LNCaP clone FGC (cell line): Measurements from ENCODE around the gene OR6C65.
"Not testable (repeated sequence)": the region's sequence is repeated elsewhere in the genome, so short reads cannot be mapped to it uniquely, and the experiment has no call there.

Source experiments
- DNase-seq: peaks from one replicate; pipeline ENCODE4 v3.0.0-alpha.2; 2011; ENCODE audit warnings: low read depth
- H3K4me3 ChIP-seq: 2 replicates; pipeline ENCODE4 v1.5.1; 2011; ENCODE audit warnings: mild to moderate bottlenecking, low read depth, low read length, control low read depth
- CTCF ChIP-seq: IDR thresholded peaks from 2 replicates; pipeline ENCODE4 v1.5.1; 2012; ENCODE audit warnings: mild to moderate bottlenecking; ENCODE audit not compliant: control insufficient read depth, insufficient read depth; ENCODE audit errors: extremely low read depth

OR6C65 gene

DNA sequence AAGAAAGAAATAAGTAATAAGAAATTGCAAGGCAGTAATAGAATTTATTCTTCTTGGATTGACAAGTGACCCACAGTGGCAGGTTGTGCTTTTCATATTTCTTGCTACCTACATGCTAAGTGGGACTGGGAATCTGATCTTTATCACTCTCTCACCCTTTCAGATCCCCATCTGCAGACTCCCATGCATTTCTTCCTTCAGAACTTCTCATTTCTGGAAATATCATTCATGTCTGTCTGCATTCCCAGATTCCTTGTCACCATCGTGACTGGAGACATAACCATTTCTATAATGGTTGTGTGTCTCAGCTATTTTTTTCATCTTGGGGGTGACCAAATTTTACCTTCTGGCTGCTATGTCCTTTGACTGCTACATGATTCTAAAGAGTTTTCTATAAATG is 4.0 kb upstream of the OR6C65 start:
- no peak for TF ChIP-seq CTCF
- no peak for DNase-seq
- no peak overlapping the region for H3K4me3 ChIP-seq

- H3K4me3 ChIP-seq, result no peak overlapping the region
- TF ChIP-seq CTCF, result no peak
- no peak for DNase-seq
Observed at GRCh38 chr12:55407866-55408265, 7.5 kb downstream of the OR6C65 start.

DNA sequence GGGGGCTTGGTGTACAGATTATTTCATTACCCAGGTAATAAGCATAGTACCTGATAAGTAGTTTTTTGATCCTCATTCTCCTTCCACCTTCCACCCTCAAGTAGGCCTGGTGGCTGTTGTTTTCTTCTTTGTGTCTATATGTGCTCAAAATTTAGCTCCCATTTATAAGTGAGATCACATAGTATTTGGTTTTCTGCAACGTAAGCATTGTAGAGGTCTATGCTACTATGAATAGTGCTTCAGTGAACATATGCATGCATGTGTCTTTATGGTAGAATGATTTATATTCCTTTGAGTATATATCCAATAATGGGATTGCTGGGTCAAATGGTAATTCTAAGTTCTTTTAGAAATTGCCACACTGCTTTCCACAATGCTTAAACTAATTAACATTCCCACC is 8.8 kb downstream of the OR6C65 start:
- H3K4me3 ChIP-seq, DNase-seq: not testable (repeated sequence)

DNA sequence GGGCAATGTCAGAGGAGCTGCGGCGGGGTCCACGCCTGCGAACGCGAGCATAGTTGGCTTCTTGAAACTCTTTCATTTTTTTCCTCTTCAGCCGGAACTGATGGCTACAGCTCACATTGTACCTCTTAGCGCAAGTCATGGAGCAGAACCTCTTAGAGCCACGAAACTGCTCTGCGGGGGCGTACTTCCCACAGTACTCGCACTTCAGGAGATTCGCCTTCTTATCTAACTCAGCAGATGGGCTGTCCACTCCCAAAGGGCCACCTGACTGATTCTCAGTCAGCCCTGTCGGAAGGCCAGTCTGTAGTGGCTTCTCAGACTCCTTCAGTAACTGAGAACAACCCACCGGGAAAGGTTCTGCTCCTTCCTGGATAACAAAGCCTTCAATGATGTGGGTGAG is 11.8 kb downstream of the OR6C65 start:
- not testable (repeated sequence) for H3K4me3 ChIP-seq, DNase-seq

DNA sequence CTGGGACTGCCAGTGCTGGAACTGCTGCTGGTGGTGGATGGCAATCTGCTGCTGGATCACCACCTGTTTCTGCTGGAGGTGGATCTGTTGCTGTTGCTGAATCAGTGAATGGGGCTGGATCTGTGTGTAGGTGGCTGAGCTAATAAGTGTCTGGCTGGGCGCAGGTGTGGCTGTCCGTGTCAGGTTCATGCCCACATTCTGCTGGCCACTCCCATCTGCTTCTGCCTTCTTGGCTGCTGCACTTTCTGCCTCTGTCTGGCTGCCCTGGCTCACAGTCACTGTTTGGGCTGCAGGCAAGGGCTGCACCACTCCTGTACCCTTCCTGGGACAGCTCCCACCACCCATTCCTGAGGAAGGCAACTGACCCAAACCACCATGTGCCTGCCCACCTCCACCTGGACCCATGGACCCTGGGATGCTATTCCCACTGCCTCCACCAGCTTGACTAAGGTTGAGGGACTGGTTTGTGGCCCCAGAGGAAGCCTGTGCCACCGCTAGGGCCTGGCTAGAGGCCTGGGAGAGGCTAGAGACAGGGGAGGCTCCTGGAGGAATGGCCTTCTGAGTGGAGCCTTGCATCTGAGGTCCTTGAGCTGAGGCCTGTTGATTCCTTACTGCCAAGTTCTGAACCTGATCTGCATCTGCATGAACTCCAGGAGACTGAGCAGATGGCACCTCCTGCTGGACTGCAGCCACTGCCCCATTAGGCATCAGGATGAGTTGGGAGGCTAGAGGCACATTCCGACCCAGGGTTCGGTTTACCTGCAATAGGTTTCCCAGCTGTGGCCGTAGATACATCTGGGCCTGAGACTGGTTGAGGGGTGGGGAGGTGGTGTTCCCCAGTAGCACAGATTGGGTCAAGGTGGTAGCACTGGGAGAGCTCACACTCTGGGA is 13.4 kb downstream of the OR6C65 start:
- DNase-seq, H3K4me3 ChIP-seq: not testable (repeated sequence)

GRCh38 chr12:55414396-55414823 is 14.1 kb downstream of the OR6C65 start:
- not testable (repeated sequence) for DNase-seq, H3K4me3 ChIP-seq

DNA sequence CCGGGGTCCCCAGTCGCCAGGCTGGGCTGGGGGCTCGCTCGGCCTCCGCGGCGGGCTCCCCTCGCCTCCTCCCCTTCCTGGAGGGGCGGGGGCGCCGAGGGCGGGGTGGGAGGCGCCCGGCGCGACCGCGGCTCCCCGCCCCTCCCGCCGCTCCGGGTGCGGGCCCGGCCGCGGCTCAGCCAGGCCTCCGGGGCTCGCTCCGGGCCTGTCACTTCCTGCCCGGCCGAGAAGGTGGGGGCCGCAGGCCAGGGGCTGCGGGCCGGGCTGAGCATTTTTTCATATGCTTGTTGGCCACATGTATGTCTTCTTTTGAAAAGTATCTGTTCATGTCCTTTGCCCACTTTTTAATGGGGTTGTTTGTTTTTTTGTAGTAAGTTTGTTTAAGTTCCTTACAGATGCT is 14.6 kb downstream of the OR6C65 start:
- not testable (repeated sequence) for H3K4me3 ChIP-seq, DNase-seq

DNA sequence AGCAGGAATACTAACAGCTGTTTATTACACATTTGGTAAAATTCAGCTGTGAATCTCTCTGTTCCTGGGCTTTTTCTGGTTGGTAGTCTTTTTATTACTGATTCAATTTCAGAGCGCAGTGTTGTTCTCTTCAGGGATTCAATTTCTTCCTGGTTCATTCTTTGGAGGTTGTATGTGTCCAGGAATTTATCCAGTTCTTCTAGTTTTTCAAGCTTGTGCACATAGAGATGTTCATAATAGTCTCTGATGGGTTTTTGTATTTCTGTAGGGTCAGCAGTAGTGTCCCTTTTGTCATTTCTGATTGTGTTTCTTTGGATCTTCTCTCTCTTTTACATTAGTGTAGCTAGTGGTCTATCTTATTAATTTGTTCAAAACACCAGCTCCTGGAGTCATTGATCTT is 16.6 kb downstream of the OR6C65 start:
- no peak overlapping the region for H3K4me3 ChIP-seq
- TF ChIP-seq CTCF, result no peak
- DNase-seq, result no peak

GRCh38 chr12:55420307-55420962 is 20.1 kb downstream of the OR6C65 start:
- H3K4me3 ChIP-seq, result no peak overlapping the region
- no peak for TF ChIP-seq CTCF
- no peak for DNase-seq
